Midbrain (tissue), 1 donor: ENCODE measurements around the gene DCC.

Source experiments
- DNase-seq: peaks from one replicate; lab custom pipeline; 2025; lab: John Stamatoyannopoulos, UW

DCC gene

DNA sequence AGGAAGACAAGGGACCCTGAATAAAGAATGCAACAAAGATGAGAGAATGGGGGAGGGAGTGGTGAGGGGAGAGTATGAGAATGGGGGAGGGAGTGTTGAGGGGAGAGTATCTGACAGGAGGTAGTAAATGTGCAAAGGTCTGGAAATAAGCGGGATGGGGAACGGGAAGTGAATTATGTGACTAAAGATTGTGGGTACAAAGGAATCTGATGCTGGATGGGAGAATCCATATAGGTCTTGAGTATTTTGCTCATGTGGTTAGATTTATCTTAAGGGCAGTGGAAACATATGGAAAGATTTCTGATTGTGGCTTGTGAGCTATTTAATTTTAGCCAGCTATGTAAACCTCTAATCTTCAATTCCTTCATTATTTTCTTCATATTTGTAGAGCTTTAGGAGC is 593.4 kb downstream of the DCC start:
- no peak for DNase-seq

DNA sequence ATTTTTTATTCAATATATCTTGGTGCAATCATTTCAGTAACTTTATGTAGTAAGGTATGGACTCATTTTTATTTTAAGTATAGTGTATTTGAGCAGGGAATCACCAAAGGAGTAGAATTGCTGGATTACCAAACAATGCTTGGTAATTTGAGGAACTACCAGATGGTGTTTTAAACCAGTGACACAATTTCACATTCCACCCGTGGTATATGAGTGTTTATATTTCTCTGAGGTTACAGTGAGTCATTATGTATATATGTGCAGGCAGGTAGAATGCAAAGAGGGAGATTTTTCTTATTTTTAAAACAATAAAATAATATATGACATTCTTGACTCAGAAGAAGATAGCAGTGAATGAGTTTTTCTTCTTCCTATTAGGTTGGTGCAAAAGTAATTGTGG is 596.9 kb downstream of the DCC start:
- DNase-seq, result no peak

GRCh38 chr18:52937840-52938239 is 597.8 kb downstream of the DCC start:
- no peak for DNase-seq

GRCh38 chr18:52945552-52945951 is 605.6 kb downstream of the DCC start:
- no peak for DNase-seq

- no peak for DNase-seq
These were observed 609.0 kb downstream of the DCC start for GRCh38 chr18:52948868-52949444.

- DNase-seq, result no peak
These were observed 610.2 kb downstream of the DCC start for GRCh38 chr18:52950155-52950554.

DNA sequence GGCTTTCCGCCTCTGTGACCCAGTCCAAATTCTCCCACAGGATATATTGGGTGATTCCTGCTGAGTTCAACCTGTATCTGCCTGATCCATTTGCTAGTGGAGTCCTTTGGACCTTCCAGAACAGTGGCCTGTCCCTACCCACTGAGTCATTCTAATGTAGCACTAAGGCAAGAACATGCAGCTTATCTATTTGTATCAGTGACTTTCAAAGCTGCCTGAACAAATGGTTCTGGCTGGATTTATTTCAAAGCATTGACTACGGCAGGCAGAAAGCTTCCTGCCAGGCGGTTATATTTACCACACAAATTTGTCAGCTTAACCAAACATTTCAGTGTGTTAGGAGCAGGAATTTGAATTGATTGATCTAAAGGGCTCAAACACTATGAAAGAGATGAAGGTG is 613.4 kb downstream of the DCC start:
- peak; percentile 1 for DNase-seq

- no peak for DNase-seq
These were observed 623.5 kb downstream of the DCC start for GRCh38 chr18:52963481-52963880.

- DNase-seq, result no peak
These were observed 630.7 kb downstream of the DCC start for GRCh38 chr18:52970686-52971085.

DNA sequence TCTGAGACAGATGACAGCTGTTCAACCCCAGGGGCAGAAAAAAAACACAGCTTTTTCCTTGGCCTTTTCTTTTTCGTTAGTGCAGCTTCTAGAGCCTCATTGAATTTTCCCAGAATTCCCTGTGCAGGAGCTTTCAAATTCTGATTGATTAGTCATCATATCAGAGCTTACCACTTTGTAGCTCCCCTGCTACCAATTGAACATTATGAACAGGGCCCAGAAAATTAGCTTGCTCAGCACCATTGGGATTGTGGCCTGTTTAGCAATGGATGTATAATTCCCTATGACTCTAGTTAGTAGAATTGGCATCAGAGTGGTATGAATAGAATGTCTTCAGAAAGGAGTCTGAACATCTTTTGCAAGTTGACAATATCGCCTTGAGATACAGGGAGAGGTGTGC is 631.1 kb downstream of the DCC start:
- DNase-seq, result no peak

DNA sequence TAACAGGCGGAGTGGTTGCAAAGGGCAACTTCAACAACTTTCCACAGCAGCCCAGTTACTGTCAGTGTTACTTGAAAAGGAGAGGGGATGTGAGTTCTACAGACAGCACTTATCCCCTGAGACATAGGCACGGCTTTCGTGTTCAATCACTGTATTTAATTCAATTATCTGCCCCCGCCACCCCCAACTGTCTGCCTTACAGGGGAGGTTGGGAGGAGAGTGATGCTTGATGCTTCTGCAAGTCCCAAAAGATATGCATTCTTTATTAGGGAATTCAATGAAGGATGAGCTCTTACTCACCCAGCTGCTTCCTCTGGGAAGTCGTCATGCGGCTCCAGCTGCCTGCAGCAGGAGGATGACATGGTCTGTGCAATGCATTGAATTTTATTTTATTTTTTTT is 639.9 kb downstream of the DCC start:
- DNase-seq, result no peak

DNA sequence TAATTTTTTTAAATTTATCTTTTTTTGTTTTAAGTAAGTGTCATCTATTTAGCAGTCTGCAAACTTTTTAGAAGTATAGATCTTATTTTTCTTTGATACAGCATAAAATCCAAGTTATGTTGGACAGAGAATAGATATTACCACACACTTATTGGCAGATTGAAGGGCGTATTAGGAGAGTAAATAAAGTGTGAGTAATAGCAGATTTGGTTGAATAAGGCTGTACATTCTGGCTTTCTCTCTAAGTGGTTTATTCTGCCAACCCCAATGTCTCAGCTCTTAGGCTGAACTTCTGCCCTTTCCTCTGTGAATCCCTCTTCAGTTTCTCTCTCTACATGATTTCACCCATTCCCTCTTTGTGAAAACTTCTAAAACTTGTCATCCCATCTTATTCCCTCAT is 651.2 kb downstream of the DCC start:
- DNase-seq, result no peak

DNA sequence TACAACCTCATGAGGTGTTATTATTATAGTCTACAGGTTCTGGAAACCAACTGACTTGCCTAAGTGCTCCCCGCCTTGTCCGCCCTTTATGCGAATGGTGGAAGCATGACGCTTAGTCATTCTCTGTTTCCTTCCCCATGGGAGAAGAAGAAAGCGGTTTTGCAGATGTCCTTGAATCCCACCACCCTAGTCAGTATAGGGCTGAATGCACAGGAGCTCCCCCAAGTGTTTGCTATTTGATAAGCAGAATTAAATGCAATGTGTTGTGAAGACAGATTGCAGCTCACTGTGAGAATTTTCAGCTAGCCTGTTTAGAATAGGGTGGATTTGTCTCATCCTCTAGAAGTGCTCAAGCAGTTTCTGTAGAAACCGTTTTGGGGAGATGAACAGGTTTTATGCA is 652.0 kb downstream of the DCC start:
- DNase-seq, result no peak

DNA sequence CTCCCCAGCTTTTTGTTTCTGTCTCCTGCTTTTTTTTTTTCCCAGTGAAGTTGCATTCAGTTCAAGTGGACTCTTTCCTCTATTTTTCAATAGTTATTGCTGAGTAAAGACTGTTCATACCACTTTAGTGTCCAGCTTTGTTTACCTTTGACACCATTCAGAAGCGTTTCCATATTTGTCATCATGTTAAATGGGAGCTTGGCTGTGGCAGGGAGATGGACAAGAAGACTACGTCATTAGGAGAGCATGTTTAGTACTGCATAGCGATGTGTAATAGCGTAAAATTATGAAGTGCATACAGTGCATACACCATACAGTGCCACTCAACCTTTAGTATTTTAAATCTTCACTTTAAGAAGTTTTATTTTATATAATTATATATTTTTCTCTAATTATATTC is 655.9 kb downstream of the DCC start:
- DNase-seq, result no peak

GRCh38 chr18:52999633-53000032 is 659.6 kb downstream of the DCC start:
- no peak for DNase-seq

GRCh38 chr18:53004798-53005197 is 664.8 kb downstream of the DCC start:
- DNase-seq, result no peak

DNA sequence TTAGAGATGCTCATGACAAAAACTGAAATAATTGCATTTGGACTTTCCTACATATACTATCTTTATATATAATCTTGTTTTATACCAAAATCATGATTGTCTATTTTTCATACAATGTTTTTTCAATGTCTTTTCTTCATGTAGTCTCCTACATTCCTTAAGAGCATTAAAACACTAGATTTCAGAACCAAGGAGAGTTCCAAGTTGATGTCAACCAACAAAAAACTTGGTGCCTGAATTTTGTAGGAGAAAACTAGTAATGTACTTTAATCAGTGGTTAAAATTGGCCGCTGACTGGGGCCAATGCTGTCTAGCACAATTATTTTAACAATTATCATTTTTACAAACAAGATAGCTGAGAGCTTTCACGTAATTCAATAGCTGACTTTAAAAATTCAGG is 678.8 kb downstream of the DCC start:
- DNase-seq, result no peak

DNA sequence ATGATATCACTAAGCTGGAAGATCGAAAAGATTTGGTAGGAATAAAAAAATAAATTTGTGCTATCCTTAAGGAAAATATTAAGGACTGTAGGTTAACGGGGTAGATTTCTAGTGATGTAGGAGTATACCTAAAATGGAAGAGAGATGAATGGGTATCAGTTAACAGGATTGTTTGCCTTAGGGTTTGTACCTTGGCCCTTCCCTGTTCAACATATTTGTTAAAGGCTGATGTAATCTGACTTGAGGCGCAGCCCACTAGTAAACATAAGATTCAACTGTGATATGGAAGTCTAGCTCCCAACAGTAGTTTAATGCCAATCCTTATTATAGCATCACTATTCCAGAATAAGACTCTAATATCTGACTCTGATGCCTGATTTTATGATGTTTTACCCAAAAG is 685.2 kb downstream of the DCC start:
- DNase-seq, result no peak

DNA sequence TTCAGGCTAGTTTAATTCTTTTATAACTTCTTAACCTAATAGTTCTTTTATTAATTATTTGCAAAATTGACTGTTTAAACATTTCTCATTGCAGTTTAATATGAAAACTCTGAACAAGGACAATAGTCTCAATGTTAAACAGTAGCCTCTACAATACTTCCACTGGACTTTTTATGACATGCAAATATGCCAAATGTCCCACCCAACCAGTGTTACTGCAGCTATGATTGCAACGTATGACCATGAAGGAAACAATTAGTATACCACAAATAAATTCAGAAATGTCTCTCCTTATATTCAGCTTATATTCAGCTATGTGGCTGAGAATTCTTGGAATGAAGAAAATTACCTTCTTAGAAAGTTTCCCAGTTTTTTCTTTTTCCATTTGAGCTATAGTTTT is 688.6 kb downstream of the DCC start:
- DNase-seq, result no peak

- DNase-seq, result no peak
These were observed 693.1 kb downstream of the DCC start for GRCh38 chr18:53033128-53033527.

GRCh38 chr18:53038608-53039007 is 698.6 kb downstream of the DCC start:
- no peak for DNase-seq

DNA sequence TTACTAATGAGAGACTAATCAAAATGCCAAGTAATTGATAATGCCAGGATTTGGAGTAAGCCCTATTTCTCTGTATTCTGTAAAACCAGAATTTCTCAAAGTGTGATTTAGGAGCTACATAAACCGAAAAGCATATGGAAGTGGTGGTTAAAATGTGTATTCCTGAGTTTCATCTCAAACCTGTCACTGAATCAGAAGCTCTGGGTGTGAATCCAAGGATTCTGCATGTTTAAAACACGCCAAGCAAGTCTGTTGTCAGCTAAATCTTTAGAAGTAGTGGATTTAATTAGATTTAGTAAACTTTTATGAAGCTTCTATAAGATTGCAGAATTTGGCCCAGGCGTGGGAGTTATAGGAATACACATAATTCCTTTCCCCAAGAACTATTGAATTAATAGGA is 700.3 kb downstream of the DCC start:
- DNase-seq, result no peak

DNA sequence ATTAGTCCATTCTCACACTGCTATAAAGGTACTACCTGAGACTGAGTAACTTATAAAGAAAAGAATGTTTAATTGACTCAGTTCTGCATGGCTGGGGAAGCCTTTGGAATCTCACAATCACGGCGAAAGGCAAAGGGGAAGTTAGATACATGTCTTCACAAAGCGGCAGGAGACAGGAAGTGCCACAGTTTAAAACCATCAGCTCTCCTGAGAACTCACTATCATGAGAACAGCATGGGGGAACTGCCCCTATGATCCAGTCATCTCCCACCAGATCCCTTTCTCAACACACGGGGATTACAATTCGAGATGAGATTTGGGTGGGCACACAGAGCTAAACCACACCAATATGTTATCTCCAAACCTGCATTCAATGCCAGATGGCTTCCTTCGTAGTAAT is 716.1 kb downstream of the DCC start:
- DNase-seq, result no peak

GRCh38 chr18:53070788-53071187 is 730.8 kb downstream of the DCC start:
- DNase-seq, result no peak

GRCh38 chr18:53080687-53081086 is 740.7 kb downstream of the DCC start:
- no peak for DNase-seq
